ENCODE measurements around the gene CXCR5.

The CXCR5 gene

GRCh38 chr11:118899296-118899688 lies 15.6 kb downstream of the CXCR5 start:
- no peak for DNase-seq (ENCODE audit: low spot score)

- DNase-seq (ENCODE audit: low spot score) = no peak
These were observed 16.1 kb downstream of the CXCR5 start for GRCh38 chr11:118899706-118900360.

GRCh38 chr11:118900535-118901384 lies 17.1 kb downstream of the CXCR5 start:
- DNase-seq (ENCODE audit: low spot score) = no peak

- no peak for DNase-seq (ENCODE audit: low spot score)
These were observed 18.0 kb downstream of the CXCR5 start for GRCh38 chr11:118901494-118902335.

GRCh38 chr11:118902336-118903203 lies 18.9 kb downstream of the CXCR5 start:
- DNase-seq (ENCODE audit: low spot score) = no peak

- DNase-seq (ENCODE audit: low spot score) = no peak
These were observed 19.7 kb downstream of the CXCR5 start for GRCh38 chr11:118903204-118904015.

- DNase-seq (ENCODE audit: low spot score) = peak; percentile 65
These were observed 23.7 kb downstream of the CXCR5 start for GRCh38 chr11:118907051-118908042.

GRCh38 chr11:118908264-118908663 lies 24.6 kb downstream of the CXCR5 start:
- DNase-seq (ENCODE audit: low spot score) = no peak

GRCh38 chr11:118908901-118909618 lies 25.4 kb downstream of the CXCR5 start:
- DNase-seq (ENCODE audit: low spot score) = no peak

GRCh38 chr11:118909619-118910308 lies 26.1 kb downstream of the CXCR5 start:
- no peak for DNase-seq (ENCODE audit: low spot score)

- peak; percentile 68 for DNase-seq (ENCODE audit: low spot score)
These were observed 26.8 kb downstream of the CXCR5 start for GRCh38 chr11:118910309-118911112.

- peak; percentile 54 for DNase-seq (ENCODE audit: low spot score)
These were observed 27.6 kb downstream of the CXCR5 start for GRCh38 chr11:118911113-118911879.

- peak; percentile 86 for DNase-seq (ENCODE audit: low spot score)
These were observed 28.4 kb downstream of the CXCR5 start for GRCh38 chr11:118911880-118912741.

GRCh38 chr11:118912742-118913410 lies 29.2 kb downstream of the CXCR5 start:
- peak; percentile 35 for DNase-seq (ENCODE audit: low spot score)

Data from LoVo (cell line).